NCI-H2029 (cell line): ENCODE data around the gene JAG1.

Experiments
- DNase-seq: peaks from one replicate; lab custom pipeline; 2025; lab: John Stamatoyannopoulos, UW

The JAG1 gene

GRCh38 chr20:10673842-10674683 lies at the start of gene JAG1:
Gene JAG1 (minus strand): TSS chr20:10673999. CDS start chr20:10673530, 469 bp downstream.
- peak; percentile 87 for DNase-seq

GRCh38 chr20:10721976-10722375 lies 48.2 kb upstream of the JAG1 start:
- no peak for DNase-seq

- DNase-seq: no peak
These were observed 47.5 kb upstream of the JAG1 start for GRCh38 chr20:10721137-10721896.

GRCh38 chr20:10720565-10720964 lies 46.8 kb upstream of the JAG1 start:
- no peak for DNase-seq

GRCh38 chr20:10719740-10720385 lies 46.1 kb upstream of the JAG1 start:
- DNase-seq: no peak

GRCh38 chr20:10718661-10719060 lies 44.9 kb upstream of the JAG1 start:
- DNase-seq: no peak

GRCh38 chr20:10716855-10717254 lies 43.1 kb upstream of the JAG1 start:
- DNase-seq: peak; percentile 18

- DNase-seq: no peak
These were observed 41.2 kb upstream of the JAG1 start for GRCh38 chr20:10715035-10715434.

GRCh38 chr20:10714236-10714975 lies 40.6 kb upstream of the JAG1 start:
- DNase-seq: no peak

- DNase-seq: no peak
These were observed 39.4 kb upstream of the JAG1 start for GRCh38 chr20:10713161-10713560.

GRCh38 chr20:10711903-10712451 lies 38.2 kb upstream of the JAG1 start:
- no peak for DNase-seq

GRCh38 chr20:10710991-10711775 lies 37.4 kb upstream of the JAG1 start:
- DNase-seq: no peak

- DNase-seq: no peak
These were observed 36.1 kb upstream of the JAG1 start for GRCh38 chr20:10709916-10710315.

GRCh38 chr20:10708351-10709185 lies 34.8 kb upstream of the JAG1 start:
- no peak for DNase-seq

GRCh38 chr20:10707791-10708190 lies 34.0 kb upstream of the JAG1 start:
- DNase-seq: no peak

GRCh38 chr20:10707068-10707467 lies 33.3 kb upstream of the JAG1 start:
- no peak for DNase-seq

- no peak for DNase-seq
These were observed 32.6 kb upstream of the JAG1 start for GRCh38 chr20:10706460-10706811.

- DNase-seq: no peak
These were observed 32.1 kb upstream of the JAG1 start for GRCh38 chr20:10705801-10706459.

GRCh38 chr20:10701607-10702006 lies 27.8 kb upstream of the JAG1 start:
- DNase-seq: no peak

- DNase-seq: no peak
These were observed 26.1 kb upstream of the JAG1 start for GRCh38 chr20:10699941-10700340.
